Right cardiac atrium (tissue), 5 donors: ENCODE data around the gene LRP1B. TPM values are rescaled to one million over a fixed set of nuclear protein-coding genes. Genes with fewer than 3 reads are reported as not detected.

Experiments
- ATAC-seq, 2 donors: fragments of 200-7000 bp; cut with Tn5 transposase; one replicate each; pipeline versions ENCODE4 v1.8.0 to v1.9.1; 2020; ENCODE audit warnings: moderate library complexity in 2 of 2, mild to moderate bottlenecking in 1 of 2
- DNase-seq, 3 donors: peaks; one replicate each; pipeline ENCODE4 v3.0.0-alpha.2; 2020
- H3K27ac ChIP-seq: one replicate; pipeline ENCODE4 v1.5.1; 2013; ENCODE audit warnings: mild to moderate bottlenecking, low read length, control low read depth, moderate library complexity
- H3K27me3 ChIP-seq: one replicate; pipeline ENCODE4 v1.6.1; 2013; ENCODE audit not compliant: control insufficient read depth, insufficient read depth
- H3K4me1 ChIP-seq: one replicate; pipeline ENCODE4 v1.6.1; 2013; ENCODE audit warnings: low read length; ENCODE audit not compliant: control insufficient read depth, insufficient read depth
- H3K4me3 ChIP-seq: one replicate; pipeline ENCODE4 v1.5.1; 2013; ENCODE audit warnings: low read length, control low read depth
- H3K9me3 ChIP-seq: one replicate; pipeline ENCODE4 v1.6.1; 2013; ENCODE audit warnings: low read length; ENCODE audit not compliant: control insufficient read depth
- WGBS: extraction: QIAGEN DNeasy Blood & Tissue Kit; methylation state at CpG from one replicate; pipeline ENCODE4 v1.1.7; 2013; 5-methylcytosine and 5-hydroxymethylcytosine counted together
- intact Hi-C, 4 donors: fragments of 100-400 bp; cut with DNase I; formaldehyde crosslinking; loops; one replicate each; pipeline versions ENCODE4 v1.11.0 to v1.14.0; 2022 to 2023
- polyA plus RNA-seq: library from polyadenylated mRNA; stranded (reverse); fragments of 200-250 nt; gene quantifications from one replicate; pipeline ENCODE4 v1.2.3, GENCODE V29; 2013
- total RNA-seq, 4 donors: library from RNA; stranded (reverse); fragmentation: NEBNext Ultra II Directional; extraction: Animal tissue kit (Norgen Biotek cat#: 25700); gene quantifications; one replicate each; pipeline ENCODE4 v1.2.1, GENCODE V29; 2021
- donor health status: healthy with polysubstance abuse.
- donor health status: DM: no; HTN: yes; CAD: no.
- donor health status: DM: no; HTN: no; CAD: no.
- donor health status: DM: no; HTN: yes; CAD: no; lungs with severe emphysema.
- donor health status: DM: yes; HTN: yes; CAD: no.

LRP1B gene
- total and polyA plus RNA-seq, 5 donors: 0.21 to 1.8 (median 0.34) TPM

- no peak overlapping the region for H3K27ac ChIP-seq
- no peaks in the 10 kb centered on the region for H3K9me3 ChIP-seq
- no peak overlapping the region for H3K4me3 ChIP-seq
- 69% methylated on average over 5 of the region's 5 CpGs for WGBS
- DNase-seq (no peak), ATAC-seq (no peak)
- no peaks in the 10 kb centered on the region for H3K4me1 ChIP-seq
- H3K27me3 ChIP-seq: no peaks in the 10 kb centered on the region
- intact Hi-C loops: no loop called here
Observed at GRCh38 chr2:141517180-141517851, 613.5 kb downstream of the LRP1B start.

GRCh38 chr2:141515931-141516330 is 614.9 kb downstream of the LRP1B start:
- Histone ChIP-seq H3K4me3 (no peak overlapping the region), H3K9me3 (no peaks in the 10 kb centered on the region), H3K27ac (no peak overlapping the region), H3K4me1 (no peaks in the 10 kb centered on the region), H3K27me3 (no peaks in the 10 kb centered on the region)
- intact Hi-C loops: no loop called here
- DNase-seq (no peak), ATAC-seq (no peak)

GRCh38 chr2:141513853-141514252 is 617.0 kb downstream of the LRP1B start:
- Histone ChIP-seq H3K4me1 (no peaks in the 10 kb centered on the region), H3K9me3 (no peaks in the 10 kb centered on the region), H3K4me3 (no peak overlapping the region), H3K27me3 (no peaks in the 10 kb centered on the region), H3K27ac (no peak overlapping the region)
- ATAC-seq (no peak), DNase-seq (no peak)
- 44% methylated on average over 2 of the region's 2 CpGs for WGBS
- intact Hi-C loops: no loop called here

- Histone ChIP-seq H3K27me3 (no peaks in the 10 kb centered on the region), H3K4me3 (no peak overlapping the region), H3K4me1 (no peaks in the 10 kb centered on the region), H3K27ac (no peak overlapping the region), H3K9me3 (no peaks in the 10 kb centered on the region)
- ATAC-seq (no peak), DNase-seq (no peak)
- intact Hi-C loops: no loop called here
- 51% methylated on average over 5 of the region's 5 CpGs for WGBS
Observed at GRCh38 chr2:141508806-141509595, 621.8 kb downstream of the LRP1B start.

- ATAC-seq (no peak), DNase-seq (no peak)
- no peaks in the 10 kb centered on the region for H3K4me1 ChIP-seq
- intact Hi-C loops: no loop called here
- no peak overlapping the region for H3K27ac ChIP-seq
- no peaks in the 10 kb centered on the region for H3K9me3 ChIP-seq
- no peak overlapping the region for H3K4me3 ChIP-seq
- H3K27me3 ChIP-seq: no peaks in the 10 kb centered on the region
Observed at GRCh38 chr2:141508086-141508752, 622.6 kb downstream of the LRP1B start.

- intact Hi-C loops: no loop called here
- H3K9me3 ChIP-seq: no peaks in the 10 kb centered on the region
Observed at GRCh38 chr2:141506135-141506534, 624.7 kb downstream of the LRP1B start.

GRCh38 chr2:141501752-141502151 is 629.1 kb downstream of the LRP1B start:
- WGBS: 81% methylated on average over 1 of the region's 1 CpG
- Histone ChIP-seq H3K27me3 (no peaks in the 10 kb centered on the region), H3K27ac (no peak overlapping the region), H3K4me1 (no peaks in the 10 kb centered on the region), H3K4me3 (no peak overlapping the region), H3K9me3 (no peaks in the 10 kb centered on the region)
- intact Hi-C loops: no loop called here
- ATAC-seq (no peak), DNase-seq (no peak)

More at GRCh38 chr2:141506135-141506534, 624.7 kb downstream of the LRP1B start:
- Histone ChIP-seq H3K27ac (no peak overlapping the region), H3K27me3 (no peaks in the 10 kb centered on the region), H3K4me1 (no peaks in the 10 kb centered on the region), H3K4me3 (no peak overlapping the region)
- 42% methylated on average over 2 of the region's 2 CpGs for WGBS
- ATAC-seq (no peak), DNase-seq (no peak)

- no peak overlapping the region for H3K27ac ChIP-seq
- H3K27me3 ChIP-seq: no peaks in the 10 kb centered on the region
- WGBS: 62% methylated on average over 6 of the region's 6 CpGs
- no peaks in the 10 kb centered on the region for H3K9me3 ChIP-seq
- no peak overlapping the region for H3K4me3 ChIP-seq
- ATAC-seq (peak in 1 of 2 donors; percentile 33), DNase-seq (no peak)
- intact Hi-C loops: no loop called here
- H3K4me1 ChIP-seq: no peaks in the 10 kb centered on the region
Observed at GRCh38 chr2:141499123-141499522, 631.7 kb downstream of the LRP1B start.

- Histone ChIP-seq H3K4me1 (no peaks in the 10 kb centered on the region), H3K4me3 (no peak overlapping the region), H3K9me3 (no peaks in the 10 kb centered on the region), H3K27ac (no peak overlapping the region), H3K27me3 (no peaks in the 10 kb centered on the region)
- 37% methylated on average over 1 of the region's 1 CpG for WGBS
- no peak for DNase-seq
- ATAC-seq: no peak
- intact Hi-C loops: no loop called here
Observed at GRCh38 chr2:141498561-141498960, 632.3 kb downstream of the LRP1B start.

GRCh38 chr2:141497272-141497671 is 633.5 kb downstream of the LRP1B start:
- DNase-seq (no peak), ATAC-seq (no peak)
- intact Hi-C loops: no loop called here
- WGBS: 55% methylated on average over 4 of the region's 4 CpGs
- no peak overlapping the region for H3K27ac ChIP-seq
- no peaks in the 10 kb centered on the region for H3K27me3 ChIP-seq
- H3K9me3 ChIP-seq: no peaks in the 10 kb centered on the region
- no peaks in the 10 kb centered on the region for H3K4me1 ChIP-seq
- no peak overlapping the region for H3K4me3 ChIP-seq

GRCh38 chr2:141496810-141497209 is 634.0 kb downstream of the LRP1B start:
- WGBS: 51% methylated on average over 2 of the region's 2 CpGs
- intact Hi-C loops: no loop called here

More at GRCh38 chr2:141496810-141497209, 634.0 kb downstream of the LRP1B start:
- Histone ChIP-seq H3K27me3 (no peaks in the 10 kb centered on the region), H3K27ac (no peak overlapping the region), H3K4me3 (no peak overlapping the region), H3K9me3 (no peaks in the 10 kb centered on the region), H3K4me1 (no peaks in the 10 kb centered on the region)
- DNase-seq (no peak), ATAC-seq (no peak)
